ENCODE data around the gene SRPK3.
"Not testable (repeated sequence)": the region's sequence is repeated elsewhere in the genome, so short reads cannot be mapped to it uniquely, and the experiment has no call there.

SRPK3 gene

GRCh38 chrX:153746991-153747390 is 33.9 kb upstream of the SRPK3 start:
- not testable (repeated sequence) for DNase-seq

GRCh38 chrX:153749017-153749416 is 31.8 kb upstream of the SRPK3 start:
- not testable (repeated sequence) for DNase-seq

GRCh38 chrX:153750127-153750774 is 30.6 kb upstream of the SRPK3 start:
- no peak for DNase-seq

GRCh38 chrX:153755136-153755535 is 25.7 kb upstream of the SRPK3 start:
- DNase-seq = no peak

- no peak for DNase-seq
Observed at GRCh38 chrX:153761863-153762262, 19.0 kb upstream of the SRPK3 start.

GRCh38 chrX:153762626-153763173 is 18.1 kb upstream of the SRPK3 start:
- DNase-seq = no peak

GRCh38 chrX:153763298-153763932 is 17.4 kb upstream of the SRPK3 start:
- no peak for DNase-seq

- DNase-seq = peak; percentile 76
Observed at GRCh38 chrX:153763989-153764755, 16.7 kb upstream of the SRPK3 start, which contains the start of gene PLXNB3. PLXNB3 (plus strand) TSS chrX:153764249; CDS start chrX:153765536, 1,287 bp downstream.

GRCh38 chrX:153764786-153765137 is 16.1 kb upstream of the SRPK3 start:
- no peak for DNase-seq

- no peak for DNase-seq
Observed at GRCh38 chrX:153765138-153766079, 15.4 kb upstream of the SRPK3 start.

GRCh38 chrX:153766098-153766817 is 14.6 kb upstream of the SRPK3 start:
- no peak for DNase-seq

GRCh38 chrX:153766871-153767673 is 13.8 kb upstream of the SRPK3 start:
- no peak for DNase-seq

GRCh38 chrX:153767674-153768055 is 13.2 kb upstream of the SRPK3 start:
- DNase-seq = no peak

GRCh38 chrX:153768311-153769157 is 12.3 kb upstream of the SRPK3 start:
- DNase-seq = no peak

- no peak for DNase-seq
Observed at GRCh38 chrX:153769158-153769864, 11.5 kb upstream of the SRPK3 start.

GRCh38 chrX:153769865-153770600 is 10.8 kb upstream of the SRPK3 start:
- no peak for DNase-seq

- no peak for DNase-seq
Observed at GRCh38 chrX:153770601-153771414, 10.0 kb upstream of the SRPK3 start.

Data from CD4-positive, alpha-beta T cell treated with Interleukin-17A for 1 hour (primary cell).